CD4-positive, alpha-beta T cell (primary cell): Measurements from ENCODE around the gene SPATC1L. TPM values are rescaled to one million over a fixed set of nuclear protein-coding genes. Genes with fewer than 3 reads are reported as not detected.
"Not testable (repeated sequence)": the region's sequence is repeated elsewhere in the genome, so short reads cannot be mapped to it uniquely, and the experiment has no call there.

Source experiments
- ATAC-seq: fragments of 200-7000 bp; cut with Tn5 transposase; one replicate; pipeline ENCODE4 v1.10.0; 2022; ENCODE audit warnings: mild to moderate bottlenecking; ENCODE audit not compliant: poor library complexity
- CTCF ChIA-PET: fragments of 350-600 bp; sonication (Branson Sonifier 250); formaldehyde crosslinking; loops from one replicate; lab custom pipeline; 2021; ENCODE audit warnings: antibody characterized with exemption, inconsistent platforms; lab: Charles Lee
- POLR2A ChIA-PET: fragments of 350-600 bp; sonication (Branson Sonifier 250); formaldehyde crosslinking; loops from one replicate; lab custom pipeline; 2021; ENCODE audit warnings: antibody characterized with exemption, inconsistent platforms; lab: Charles Lee
- DNase-seq, 14 experiments: peaks; one replicate each; pipeline ENCODE4 v3.0.0-alpha.2; 2013 to 2020; ENCODE audit warnings: mixed read lengths in 2 of 14
- H3K27ac ChIP-seq, 2 donors: one replicate each; pipeline versions ENCODE4 v1.5.1 to v1.7.0; 2013; ENCODE audit warnings: low read length in 2 of 2, low read depth in 1 of 2, mild to moderate bottlenecking in 1 of 2
- H3K27me3 ChIP-seq, 2 experiments: 1 replicate in 1 of 2; 2 replicates in 1 of 2; pipeline versions ENCODE4 v1.6.1 to v1.7.0; 2013; ENCODE audit warnings: low read length in 2 of 2, control low read depth in 1 of 2, mild to moderate bottlenecking in 1 of 2, moderate library complexity in 1 of 2; ENCODE audit not compliant: insufficient read depth in 2 of 2, control insufficient read depth in 1 of 2
- H3K36me3 ChIP-seq: one replicate; pipeline ENCODE4 v1.6.1; 2013; ENCODE audit warnings: low read length, control low read depth; ENCODE audit not compliant: insufficient read depth
- H3K4me1 ChIP-seq: one replicate; pipeline ENCODE4 v1.6.1; 2013; ENCODE audit warnings: low read length, control low read depth; ENCODE audit not compliant: insufficient read depth
- H3K4me3 ChIP-seq: one replicate; pipeline ENCODE4 v1.5.1; 2013; ENCODE audit warnings: mild to moderate bottlenecking, low read length, moderate library complexity
- H3K9me3 ChIP-seq, 2 experiments: 1 replicate in 1 of 2; 2 replicates in 1 of 2; pipeline versions ENCODE4 v1.6.1 to v1.7.0; 2013; ENCODE audit warnings: low read length in 2 of 2, mild to moderate bottlenecking in 2 of 2, control low read depth in 1 of 2, moderate library complexity in 1 of 2; ENCODE audit not compliant: control insufficient read depth in 1 of 2, insufficient read depth in 1 of 2
- H3K27ac Mint-ChIP-seq: one replicate; pipeline ENCODE4 v1.8.0; 2020; ENCODE audit warnings: mixed read lengths
- H3K27me3 Mint-ChIP-seq: one replicate; pipeline ENCODE4 v1.8.0; 2021; ENCODE audit warnings: mixed read lengths
- H3K36me3 Mint-ChIP-seq: one replicate; pipeline ENCODE4 v1.8.0; 2021; ENCODE audit warnings: low read depth, mixed read lengths
- H3K4me1 Mint-ChIP-seq: one replicate; pipeline ENCODE4 v1.8.0; 2021; ENCODE audit warnings: low read depth, mixed read lengths
- H3K4me3 Mint-ChIP-seq: one replicate; pipeline ENCODE4 v1.8.0; 2020; ENCODE audit warnings: mild to moderate bottlenecking, mixed read lengths
- H3K9me3 Mint-ChIP-seq: one replicate; pipeline ENCODE4 v1.8.0; 2020; ENCODE audit warnings: mixed read lengths
- CTCF ChIP-seq: fragments of 200-600 bp; IDR thresholded peaks from one replicate; pipeline ENCODE4 v1.8.0; 2022; ENCODE audit warnings: antibody characterized with exemption, mild to moderate bottlenecking
- intact Hi-C, 2 experiments: fragments of 100-400 bp; cut with DNase I in 1 of 2; cut with micrococcal nuclease in 1 of 2; formaldehyde crosslinking; loops; one replicate each; pipeline versions ENCODE4 v1.15.1 to v1.9.0; 2023 to 2025; cut with DNase I, micrococcal nuclease
- total RNA-seq, 174 experiments: library from RNA in 2 of 174; stranded (reverse) in 2 of 174; gene quantifications; one replicate each; pipeline ENCODE4 v1.2.3 and lab custom pipeline; 2021 to 2026

Gene SPATC1L
- total RNA-seq, 2 experiments from 2014 or later, result 2.8 to 3.0 TPM

- intact Hi-C loops, result loop anchor here (5.0 to 10.0 kb wide), 2 partner anchors 137 to 174 kb away; partner anchors contain the start of genes C21orf58 (in 1 of the 2), MCM3AP (in 1 of the 2), PCNT (in 1 of the 2) and YBEY (in 1 of the 2)
- no peak overlapping the region for H3K4me3 ChIP-seq
- no peaks in the 10 kb centered on the region for H3K36me3 Mint-ChIP-seq
- peaks cover 8% of the 10 kb centered on the region for H3K4me1 Mint-ChIP-seq
- no peaks in the 10 kb centered on the region for H3K9me3 Mint-ChIP-seq
- H3K4me1 ChIP-seq, result peaks cover 11% of the 10 kb centered on the region
- no peak overlapping the region for H3K27ac Mint-ChIP-seq
- no peaks in the 10 kb centered on the region for H3K27me3 ChIP-seq
- no peaks in the 10 kb centered on the region for H3K27me3 Mint-ChIP-seq
- no peak overlapping the region for H3K27ac ChIP-seq
- ChIA-PET POLR2A (no interaction called here), CTCF (no interaction called here)
- no peaks in the 10 kb centered on the region for H3K9me3 ChIP-seq
- H3K4me3 Mint-ChIP-seq, result no peak overlapping the region
- ATAC-seq (no peak), DNase-seq (no peak)
- TF ChIP-seq CTCF, result no peak
- H3K36me3 ChIP-seq, result no peaks in the 10 kb centered on the region
Observed at GRCh38 chr21:46148106-46148505, 36.2 kb downstream of the SPATC1L start.

GRCh38 chr21:46147429-46147828 is 36.8 kb downstream of the SPATC1L start:
- H3K36me3 Mint-ChIP-seq, H3K4me1 Mint-ChIP-seq, H3K9me3 Mint-ChIP-seq, H3K4me3 ChIP-seq, ATAC-seq, H3K4me3 Mint-ChIP-seq, H3K9me3 ChIP-seq, H3K36me3 ChIP-seq, H3K27ac ChIP-seq, CTCF ChIA-PET, H3K27me3 ChIP-seq, POLR2A ChIA-PET, H3K27ac Mint-ChIP-seq, H3K27me3 Mint-ChIP-seq: not testable (repeated sequence)
- intact Hi-C loops, result loop anchor here (2.0 to 10.0 kb wide), 3 partner anchors 137 to 175 kb away; partner anchors contain the start of genes MCM3AP (in 2 of the 2), C21orf58 (in 1 of the 2), PCNT (in 1 of the 2) and YBEY (in 1 of the 2)
- H3K4me1 ChIP-seq, result peaks cover 12% of the 10 kb centered on the region
- peak in 13 of 14 experiments; percentile 28 to 68 (median 44) for DNase-seq

- peaks cover 12% of the 10 kb centered on the region for H3K4me1 ChIP-seq
- no peak for TF ChIP-seq CTCF
- no peak overlapping the region for H3K4me3 ChIP-seq
- ChIA-PET CTCF (no interaction called here), POLR2A (no interaction called here)
- peaks cover 0 to 5% of the 10 kb centered on the region in 2 experiments for H3K9me3 ChIP-seq
- Mint-ChIP-seq H3K4me1 (peaks cover 8% of the 10 kb centered on the region), H3K27me3 (no peaks in the 10 kb centered on the region), H3K4me3 (no peak overlapping the region), H3K9me3 (no peaks in the 10 kb centered on the region), H3K36me3 (no peaks in the 10 kb centered on the region), H3K27ac (no peak overlapping the region)
- no peaks in the 10 kb centered on the region for H3K36me3 ChIP-seq
- ATAC-seq (no peak), DNase-seq (no peak)
- intact Hi-C loops, result loop anchor here (2.0 to 10.0 kb wide), 3 partner anchors 138 to 175 kb away; partner anchors contain the start of genes MCM3AP (in 2 of the 2), C21orf58 (in 1 of the 2), PCNT (in 1 of the 2) and YBEY (in 1 of the 2)
- H3K27ac ChIP-seq, result no peak overlapping the region
- H3K27me3 ChIP-seq, result no peaks in the 10 kb centered on the region
Observed at GRCh38 chr21:46146856-46147255, 37.4 kb downstream of the SPATC1L start.
